Measurements from ENCODE around the gene WDR47. TPM values are rescaled to one million over a fixed set of nuclear protein-coding genes. Genes with fewer than 3 reads are reported as not detected.

WDR47 gene
- total RNA-seq, 2 experiments from 2014 or later = 7.2 to 8.4 TPM

GRCh38 chr1:109079240-109079622 is 37.3 kb upstream of the WDR47 start:
- DNase-seq (no peak), ATAC-seq (no peak)
- no peaks in the 10 kb centered on the region for H3K9me3 Mint-ChIP-seq
- peaks cover 1% of the 10 kb centered on the region for H3K36me3 Mint-ChIP-seq (ENCODE audit: low read depth)
- peaks cover 11% of the 10 kb centered on the region for H3K4me1 Mint-ChIP-seq (ENCODE audit: low read depth)
- no peak for TF ChIP-seq CTCF (IDR thresholded peaks at IDR 0.05)
- intact Hi-C loops (cut with micrococcal nuclease) = no loop called here
- CTCF ChIA-PET = no interaction called here
- POLR2A ChIA-PET = no interaction called here
- H3K27ac Mint-ChIP-seq = no peak overlapping the region
- H3K4me3 Mint-ChIP-seq = no peak overlapping the region
- H3K27me3 Mint-ChIP-seq = no peaks in the 10 kb centered on the region

GRCh38 chr1:109078317-109078716 is 36.4 kb upstream of the WDR47 start:
- Mint-ChIP-seq H3K27me3 (no peaks in the 10 kb centered on the region), H3K36me3 (ENCODE audit: low read depth) (peaks cover 3% of the 10 kb centered on the region), H3K9me3 (no peaks in the 10 kb centered on the region), H3K4me3 (no peak overlapping the region), H3K4me1 (ENCODE audit: low read depth) (peaks cover 12% of the 10 kb centered on the region), H3K27ac (no peak overlapping the region)
- TF ChIP-seq CTCF (IDR thresholded peaks at IDR 0.05) = no peak
- ATAC-seq = no peak
- ChIA-PET POLR2A (no interaction called here), CTCF (no interaction called here)
- DNase-seq = no peak
- intact Hi-C loops (cut with micrococcal nuclease) = no loop called here

- intact Hi-C loops (cut with micrococcal nuclease) = no loop called here
- TF ChIP-seq CTCF (IDR thresholded peaks at IDR 0.05) = no peak
- H3K4me3 Mint-ChIP-seq = peak within 1 kb of the TSS; percentile 93
- POLR2A ChIA-PET = interaction anchor here (1.5 to 2.7 kb wide), 2 partner anchors 15 to 24 kb away, joined by 4 to 14 read pairs; partner anchors contain the start of gene TMEM167B
- H3K27ac Mint-ChIP-seq = peak within 1 kb of the TSS; percentile 96
- no peaks in the 10 kb centered on the region for H3K27me3 Mint-ChIP-seq
- CTCF ChIA-PET = interaction anchor here (0.7 to 2.7 kb wide), 6 partner anchors 11 to 37 kb away, joined by 3 to 11 read pairs (median 4); a partner anchor contains a TSS
- DNase-seq (peak; percentile 92), ATAC-seq (peak; percentile 99)
- H3K36me3 Mint-ChIP-seq (ENCODE audit: low read depth) = peaks cover 3% of the 10 kb centered on the region
- no peaks in the 10 kb centered on the region for H3K9me3 Mint-ChIP-seq
- peaks cover 15% of the 10 kb centered on the region for H3K4me1 Mint-ChIP-seq (ENCODE audit: low read depth)
These were observed 33.9 kb upstream of the WDR47 start, which contains the start of gene TAF13 for GRCh38 chr1:109075531-109076490. Gene TAF13 (minus strand): TSS chr1:109076003. CDS start chr1:109075947, 56 bp downstream.

GRCh38 chr1:109069294-109069693 is 27.4 kb upstream of the WDR47 start:
- POLR2A ChIA-PET = interaction anchor here (1.3 kb wide), 1 partner anchor 31 kb away, joined by 4 read pairs; no protein-coding TSS in a partner anchor
- H3K4me3 Mint-ChIP-seq = no peak overlapping the region
- CTCF ChIA-PET = no interaction called here
- peaks cover 13% of the 10 kb centered on the region for H3K36me3 Mint-ChIP-seq (ENCODE audit: low read depth)
- DNase-seq (no peak), ATAC-seq (no peak)
- intact Hi-C loops (cut with micrococcal nuclease) = no loop called here
- H3K9me3 Mint-ChIP-seq = no peaks in the 10 kb centered on the region
- TF ChIP-seq CTCF (IDR thresholded peaks at IDR 0.05) = no peak
- no peak overlapping the region for H3K27ac Mint-ChIP-seq
- peaks cover 5% of the 10 kb centered on the region for H3K4me1 Mint-ChIP-seq (ENCODE audit: low read depth)
- H3K27me3 Mint-ChIP-seq = no peaks in the 10 kb centered on the region

- H3K4me3 Mint-ChIP-seq = no peak overlapping the region
- no peak overlapping the region for H3K27ac Mint-ChIP-seq
- TF ChIP-seq CTCF (IDR thresholded peaks at IDR 0.05) = no peak
- H3K4me1 Mint-ChIP-seq (ENCODE audit: low read depth) = peaks cover 2% of the 10 kb centered on the region
- no peaks in the 10 kb centered on the region for H3K27me3 Mint-ChIP-seq
- DNase-seq (no peak), ATAC-seq (no peak)
- CTCF ChIA-PET = no interaction called here
- H3K9me3 Mint-ChIP-seq = no peaks in the 10 kb centered on the region
- peaks cover 11% of the 10 kb centered on the region for H3K36me3 Mint-ChIP-seq (ENCODE audit: low read depth)
- POLR2A ChIA-PET = interaction anchor here (1.0 kb wide), 1 partner anchor 32 kb away, joined by 3 read pairs; no protein-coding TSS in a partner anchor
- intact Hi-C loops (cut with micrococcal nuclease) = no loop called here
These were observed 26.0 kb upstream of the WDR47 start for GRCh38 chr1:109067883-109068282.
